Fibroblast of lung (primary cell): ENCODE data around the gene SLC35B1. TPM values are rescaled to one million over a fixed set of nuclear protein-coding genes. Genes with fewer than 3 reads are reported as not detected.

ENCODE experiments used
- DNase-seq, 2 donors: peaks; one replicate each; pipeline versions ENCODE4 v3.0.0 to v3.0.0-alpha.2; 2010; ENCODE audit warnings: low read depth in 2 of 2
- H2AFZ ChIP-seq: 2 replicates; pipeline ENCODE4 v1.5.1; 2012; ENCODE audit warnings: low read length, control low read depth, inconsistent platforms
- H3K27ac ChIP-seq: 2 replicates; pipeline ENCODE4 v1.5.1; 2011; ENCODE audit warnings: low read length, control low read depth; ENCODE audit not compliant: insufficient read depth
- H3K27me3 ChIP-seq: 2 replicates; pipeline ENCODE4 v1.5.1; 2011; ENCODE audit warnings: mild to moderate bottlenecking, low read length; ENCODE audit not compliant: control insufficient read depth, insufficient read depth
- H3K36me3 ChIP-seq: 2 replicates; pipeline ENCODE4 v1.5.1; 2011; ENCODE audit warnings: low read length; ENCODE audit not compliant: control insufficient read depth, insufficient read depth
- H3K4me1 ChIP-seq: 2 replicates; pipeline ENCODE4 v1.5.1; 2011; ENCODE audit warnings: low read length; ENCODE audit not compliant: control insufficient read depth, insufficient read depth; ENCODE audit errors: extremely low read depth
- H3K4me2 ChIP-seq: 2 replicates; pipeline ENCODE4 v1.5.1; 2011; ENCODE audit warnings: low read length, control low read depth; ENCODE audit not compliant: insufficient read depth; ENCODE audit errors: extremely low read depth
- H3K4me3 ChIP-seq, 4 experiments: fragments of 200-600 bp in 1 of 4; sonication (generic) in 1 of 4; replicated peaks in 1 of 4; 2 replicates each; pipeline ENCODE4 v1.5.1; 2011 to 2016; ENCODE audit warnings: low read length in 4 of 4, low read depth in 3 of 4, mild to moderate bottlenecking in 3 of 4, control low read depth in 2 of 4, inconsistent platforms in 1 of 4, mixed read lengths in 1 of 4; ENCODE audit not compliant: insufficient read depth in 1 of 4; ENCODE audit errors: control extremely low read depth in 1 of 4
- H3K79me2 ChIP-seq: 2 replicates; pipeline ENCODE4 v1.5.1; 2012; ENCODE audit warnings: mild to moderate bottlenecking, low read length, inconsistent platforms; ENCODE audit not compliant: control insufficient read depth, insufficient read depth
- H3K9ac ChIP-seq: 2 replicates; pipeline ENCODE4 v1.5.1; 2011; ENCODE audit warnings: mild to moderate bottlenecking, low read length, control low read depth; ENCODE audit not compliant: insufficient read depth
- H3K9me3 ChIP-seq: 2 replicates; pipeline ENCODE4 v1.5.1; 2012; ENCODE audit warnings: low read depth, low read length; ENCODE audit not compliant: control insufficient read depth, insufficient read depth
- H4K20me1 ChIP-seq: 2 replicates; pipeline ENCODE4 v1.5.1; 2011; ENCODE audit warnings: low read length; ENCODE audit not compliant: control insufficient read depth, insufficient read depth; ENCODE audit errors: extremely low read depth
- CTCF ChIP-seq, 2 donors: IDR thresholded peaks in 1 of 2; conservative IDR thresholded peaks in 1 of 2; 1 replicate in 1 of 2; 2 replicates in 1 of 2; pipeline ENCODE4 v1.5.1; 2011 to 2012; ENCODE audit warnings: low read length in 2 of 2, control low read depth in 1 of 2, inconsistent platforms in 1 of 2, low read depth in 1 of 2, mild to moderate bottlenecking in 1 of 2
- EZH2 ChIP-seq: IDR thresholded peaks from 2 replicates; pipeline ENCODE4 v1.5.1; 2012; ENCODE audit warnings: low read length, control low read depth, mild to moderate bottlenecking; ENCODE audit errors: missing control alignments
- polyA minus RNA-seq: library from RNA; depleted of rRNA, polyadenylated mRNA; stranded (reverse); fragments of >200 nt; gene quantifications from 2 replicates; pipeline ENCODE4 v1.2.3, GENCODE V29; 2011; ENCODE audit warnings: low replicate concordance
- polyA plus RNA-seq, 2 donors: library from polyadenylated mRNA; depleted of rRNA in 1 of 2; stranded (reverse) in 1 of 2; unstranded in 1 of 2; fragments of >200 nt; gene quantifications; 2 replicates each; pipeline ENCODE4 v1.2.1, GENCODE V29; 2011 to 2012; ENCODE audit warnings: missing spikeins in 1 of 2
- total RNA-seq: library from RNA; depleted of rRNA; stranded (reverse); fragments of >200 nt; gene quantifications from 2 replicates; pipeline ENCODE4 v1.2.1, GENCODE V29; 2014

Gene SLC35B1
- total RNA-seq (36.2 and 36.3 TPM in 2 replicates), polyA plus RNA-seq (56.9 and 68.2 TPM in 2 replicates), polyA minus RNA-seq (141 and 161 TPM in 2 replicates)
- polyA plus RNA-seq (2012) = 53.0 and 71.5 TPM in 2 replicates

- peak; percentile 99 for DNase-seq
- no peaks in the 10 kb centered on the region for H4K20me1 ChIP-seq
- TF ChIP-seq EZH2 (no peak), CTCF (conservative IDR thresholded peaks at IDR 0.05 in 1 of 2, IDR thresholded peaks at IDR 0.05 in 1 of 2; ENCODE audit: low read depth in 1 of 2, low read length in 2 of 2) (peak; percentile 78 to 94)
Measured at GRCh38 chr17:49707608-49708514, at the start of gene SLC35B1. SLC35B1 (minus strand) TSS chr17:49707964; CDS start chr17:49707833, 131 bp downstream.

DNA sequence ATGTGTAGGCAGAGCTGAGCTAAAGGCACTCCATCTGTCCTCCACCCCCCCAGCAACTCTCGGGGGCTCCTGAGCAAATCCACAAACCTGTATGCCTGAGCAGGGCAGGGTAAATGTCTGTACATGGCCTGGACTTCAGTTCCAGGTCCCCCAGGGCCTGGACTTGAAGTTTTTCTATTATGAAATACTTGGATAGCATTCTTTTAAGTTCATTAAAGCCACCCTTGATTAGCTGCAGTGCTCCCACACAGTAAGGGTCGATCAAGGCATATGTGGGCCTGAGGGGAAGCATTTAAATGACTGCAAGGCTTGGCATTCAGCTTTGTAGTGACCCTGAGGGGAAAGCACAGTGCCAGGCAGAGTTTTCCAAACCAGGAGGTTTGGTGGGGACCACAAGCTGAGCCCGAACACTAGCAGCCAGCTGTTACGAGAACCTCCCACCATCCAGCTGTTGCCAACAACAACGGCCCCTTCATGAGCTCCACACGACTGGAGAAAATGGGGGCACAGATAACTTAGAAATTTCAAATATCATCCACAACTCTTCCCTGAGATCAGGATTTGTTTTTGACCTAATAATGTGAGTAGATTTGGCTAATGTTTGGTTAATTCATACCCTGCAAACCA, 49.5 kb upstream of the SLC35B1 start:
- Histone ChIP-seq H3K4me1 (no peaks in the 10 kb centered on the region), H3K4me2 (no peak overlapping the region), H3K27ac (no peak overlapping the region), H3K36me3 (no peaks in the 10 kb centered on the region), H3K27me3 (peaks cover 7% of the 10 kb centered on the region), H3K4me3 (no peak overlapping the region), H2AFZ (no peak overlapping the region), H3K9me3 (no peaks in the 10 kb centered on the region), H4K20me1 (no peaks in the 10 kb centered on the region), H3K79me2 (no peaks in the 10 kb centered on the region), H3K9ac (no peak overlapping the region)
- no peak for DNase-seq
- no peak for TF ChIP-seq CTCF (conservative IDR thresholded peaks at IDR 0.05 in 1 of 2, IDR thresholded peaks at IDR 0.05 in 1 of 2; ENCODE audit: low read depth in 1 of 2, low read length in 2 of 2)
- no peak for TF ChIP-seq EZH2

More at GRCh38 chr17:49707608-49708514, at the start of gene SLC35B1:
- Histone ChIP-seq H3K27ac (peak within 1 kb of the TSS; percentile 96), H3K79me2 (peaks cover 13% of the 10 kb centered on the region), H3K27me3 (no peaks in the 10 kb centered on the region), H3K9ac (peak within 1 kb of the TSS; percentile 98), H3K36me3 (peaks cover 16% of the 10 kb centered on the region), H2AFZ (peak within 1 kb of the TSS; percentile 93), H3K4me3 (peak within 1 kb of the TSS; percentile 86 to 98 (median 93)), H3K9me3 (no peaks in the 10 kb centered on the region), H3K4me2 (peak within 1 kb of the TSS; percentile 94), H3K4me1 (peaks cover 5% of the 10 kb centered on the region)
